Embryonic facial prominence (tissue), 1 donor: ENCODE measurements around the gene DNAJA1.
"Not testable (repeated sequence)": the region's sequence is repeated elsewhere in the genome, so short reads cannot be mapped to it uniquely, and the experiment has no call there.

Experiments used
- DNase-seq: peaks from one replicate; pipeline ENCODE4 v3.0.0-alpha.2; 2016; ENCODE audit errors: extremely low spot score

Gene DNAJA1

DNA sequence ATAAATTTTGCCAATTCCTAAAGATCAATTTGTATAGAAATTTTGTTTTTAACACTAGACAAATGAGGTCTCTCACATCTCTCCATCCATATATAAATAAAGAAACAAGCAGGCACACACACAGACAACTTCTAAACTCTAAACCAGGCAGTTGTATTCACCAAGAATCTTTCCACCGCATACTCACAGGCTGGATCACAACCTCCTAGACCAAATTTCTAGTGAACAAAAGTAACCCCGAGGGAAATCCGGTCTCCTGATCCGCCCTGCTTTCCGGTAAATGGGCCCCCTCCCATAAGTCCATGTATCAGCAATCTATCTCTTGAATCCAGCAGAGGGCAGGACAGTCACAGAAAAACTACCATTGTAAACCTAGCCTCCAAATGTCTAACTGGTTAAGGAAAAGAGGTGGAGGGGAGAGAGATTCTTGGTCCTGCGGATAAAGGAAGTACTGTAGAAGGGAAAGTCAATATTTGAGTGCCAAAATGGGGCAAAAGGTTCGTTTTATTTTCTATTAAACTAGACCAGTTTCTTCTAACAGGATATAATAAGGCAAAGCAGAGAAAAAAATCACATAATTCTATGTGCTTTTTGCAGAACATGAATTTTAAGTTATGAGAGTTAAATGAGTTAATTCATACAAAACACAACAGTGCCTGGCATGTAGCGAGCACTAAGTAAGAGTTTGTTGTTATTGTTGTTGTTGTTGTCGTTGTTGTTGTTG is 56.2 kb downstream of the DNAJA1 start:
- peak; percentile 90 for DNase-seq

DNA sequence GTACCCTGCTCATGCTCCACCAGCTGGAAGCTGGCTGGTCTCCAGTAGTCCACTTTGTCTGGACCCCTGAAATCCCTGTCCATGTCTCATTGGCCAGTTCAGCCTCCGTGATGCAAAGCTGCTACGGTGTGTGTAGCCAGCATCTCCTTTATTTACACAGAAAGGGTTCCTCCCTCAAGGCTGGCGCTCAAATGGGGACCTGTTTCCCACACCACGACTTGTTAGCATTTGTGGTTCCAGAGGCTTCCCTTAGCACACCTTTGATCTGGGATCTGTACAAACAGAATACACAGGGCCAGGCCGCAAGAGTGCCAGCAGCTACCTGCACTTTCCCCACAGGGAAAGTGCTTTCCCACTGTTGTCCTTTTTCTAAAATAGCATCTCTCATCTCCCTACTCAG is 57.1 kb downstream of the DNAJA1 start:
- no peak for DNase-seq

DNA sequence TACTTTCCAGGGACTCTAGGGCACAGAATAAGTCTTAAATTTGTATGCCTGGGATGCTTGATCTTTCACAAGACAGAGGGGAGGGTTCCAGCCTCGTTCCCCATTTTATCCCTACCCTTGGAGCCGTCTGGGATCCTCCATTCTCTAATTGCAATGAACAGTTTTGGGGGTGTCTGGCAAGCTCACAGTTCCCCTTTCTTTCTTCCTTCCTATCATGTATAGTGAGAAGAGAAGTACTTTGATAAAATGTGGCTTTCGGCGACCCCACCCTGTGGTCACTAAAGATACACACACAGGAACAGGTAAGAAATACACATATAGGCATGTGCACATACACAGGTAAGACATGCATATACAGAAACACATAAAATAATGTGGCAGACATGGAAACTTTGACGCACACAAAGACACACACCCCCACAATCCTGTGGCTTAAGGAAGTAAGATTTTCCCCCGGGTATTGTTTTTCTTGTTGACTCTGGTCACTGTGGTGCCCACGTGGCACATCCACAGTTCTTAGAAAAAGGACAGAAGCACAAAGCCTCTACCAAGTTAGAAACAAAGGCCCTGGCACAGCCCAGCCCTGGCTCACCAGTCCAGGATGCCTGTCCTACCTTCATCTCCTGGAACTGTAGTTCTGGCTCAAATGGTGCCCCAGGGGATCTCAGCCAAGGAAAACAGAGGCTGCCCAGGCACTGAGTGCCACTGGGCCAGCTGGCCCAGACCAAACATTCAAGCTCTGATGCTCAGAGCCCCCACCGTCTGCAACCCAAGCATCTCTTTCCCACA is 57.7 kb downstream of the DNAJA1 start:
- DNase-seq: no peak

DNA sequence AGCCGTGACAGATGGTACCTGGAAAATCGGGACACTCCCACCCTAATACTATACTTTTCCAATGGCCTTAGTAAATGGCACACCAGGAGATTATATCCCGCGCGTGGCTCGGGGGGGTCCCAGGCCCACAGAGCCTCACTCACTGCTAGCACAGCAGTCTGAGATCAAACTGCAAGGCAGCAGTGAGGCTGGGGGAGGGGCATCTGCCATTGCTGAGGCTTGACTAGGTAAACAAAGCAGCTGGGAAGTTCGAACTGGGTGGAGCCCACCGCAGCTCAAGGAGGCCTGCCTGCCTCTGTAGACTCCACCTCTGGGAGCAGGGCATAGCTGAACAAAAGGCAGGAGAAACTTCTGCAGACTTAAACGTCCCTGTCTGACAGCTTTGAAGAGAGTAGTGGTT is 60.6 kb downstream of the DNAJA1 start:
- not testable (repeated sequence) for DNase-seq
